Transverse colon (tissue), 4 donors: ENCODE results near the gene TLCD1. TPM values are rescaled to one million over a fixed set of nuclear protein-coding genes. Genes with fewer than 3 reads are reported as not detected.

ENCODE experiments used
- DNase-seq: peaks from one replicate; pipeline ENCODE4 v3.0.0-alpha.2; 2019
- H3K27ac ChIP-seq, 4 donors: fragments of 200-600 bp; sonication (generic); 2 replicates each; pipeline ENCODE4 v1.5.1; 2016 to 2018; ENCODE audit warnings: inconsistent platforms in 4 of 4
- H3K27me3 ChIP-seq: fragments of 200-600 bp; sonication (generic); 2 replicates; pipeline ENCODE4 v1.5.1; 2017; ENCODE audit warnings: inconsistent platforms
- H3K36me3 ChIP-seq, 4 donors: fragments of 200-600 bp; sonication (generic); 2 replicates each; pipeline ENCODE4 v1.5.1; 2017 to 2019; ENCODE audit warnings: inconsistent platforms in 4 of 4
- H3K4me1 ChIP-seq, 4 donors: fragments of 200-600 bp; sonication (generic); 2 replicates each; pipeline ENCODE4 v1.5.1; 2017 to 2020; ENCODE audit warnings: inconsistent platforms in 4 of 4
- H3K4me3 ChIP-seq, 4 donors: fragments of 200-600 bp; sonication (generic); 1 replicate in 1 of 4; 2 replicates in 3 of 4; pipeline versions ENCODE4 v1.5.1 to v1.6.1; 2017 to 2019; ENCODE audit warnings: inconsistent platforms in 4 of 4
- H3K9me3 ChIP-seq, 2 donors: fragments of 200-600 bp; sonication (generic); 2 replicates each; pipeline ENCODE4 v1.5.1; 2017 to 2019; ENCODE audit warnings: inconsistent platforms in 2 of 2
- EP300 ChIP-seq: sonication (generic); formaldehyde crosslinking; IDR thresholded peaks from one replicate; pipeline ENCODE4 v1.6.1; 2017; ENCODE audit warnings: antibody characterized with exemption, low read depth
- POLR2A ChIP-seq: fragments of 450-650 bp; IDR thresholded peaks from one replicate; pipeline ENCODE4 v1.6.1; 2016; ENCODE audit warnings: antibody characterized with exemption, mild to moderate bottlenecking, moderate library complexity
- POLR2AphosphoS5 ChIP-seq, 3 donors: sonication (generic); formaldehyde crosslinking; IDR thresholded peaks; one replicate each; pipeline ENCODE4 v1.6.1; 2016; ENCODE audit warnings: antibody characterized with exemption in 3 of 3
- WGBS, 2 donors: methylation state at CpG; one replicate each; pipeline ENCODE4 v1.1.5; 2018; ENCODE audit warnings: low coverage in 1 of 2; 5-methylcytosine and 5-hydroxymethylcytosine counted together
- in situ Hi-C, 4 donors: fragments of 200-750 bp; cut with MboI; loops; one replicate each; pipeline versions ENCODE4 v1.15.0 to v1.15.1; 2017; ENCODE audit warnings: low sequenced_read_pairs in 3 of 4, low pct_ligation_motif_present in 1 of 4, low pct_unique_long_range_greater_than_20kb in 1 of 4
- intact Hi-C: fragments of 100-400 bp; cut with DNase I; formaldehyde crosslinking; loops from one replicate; pipeline ENCODE4 v1.15.1; 2023; ENCODE audit warnings: low total_unique reads
- total RNA-seq, 4 donors: library from RNA; depleted of rRNA; stranded (reverse); fragments of >200 nt; gene quantifications; one replicate each; pipeline ENCODE4 v1.1.0, GENCODE V29; 2016
- TF ChIP-seq, protein P1 (sequence below), 5 experiments: fragments of 200-600 bp in 3 of 5; fragments of 450-650 bp in 2 of 5; sonication (generic) in 3 of 5; IDR thresholded peaks; 1 replicate in 2 of 5; 2 replicates in 3 of 5; pipeline ENCODE4 v1.5.1; 2016 to 2017; ENCODE audit warnings: antibody characterized with exemption in 5 of 5, inconsistent platforms in 3 of 5, mild to moderate bottlenecking in 2 of 5, moderate library complexity in 1 of 5

Gene TLCD1
- total RNA-seq, 4 donors from 2014 or later, result 5.6 to 11.5 TPM; not detected in 2

DNA sequence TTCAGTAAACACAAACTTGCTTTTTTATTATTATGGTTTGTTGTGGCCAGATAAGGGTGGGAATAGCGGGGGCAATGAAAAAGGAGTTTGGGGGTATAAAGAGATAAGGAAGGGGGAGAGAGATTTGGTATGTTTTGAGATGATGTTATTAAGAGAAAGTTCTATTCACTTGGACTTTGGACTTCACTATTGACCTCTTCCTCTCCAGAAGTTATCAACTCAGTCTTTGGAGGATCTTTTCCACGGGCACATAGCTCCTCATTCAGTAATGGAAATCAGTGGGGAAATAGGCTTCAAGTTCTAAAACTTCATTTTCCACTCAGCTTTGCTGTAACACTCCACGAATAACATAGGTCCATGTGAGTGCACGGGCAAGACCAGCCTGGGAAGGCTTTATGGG lies 37.6 kb downstream of the TLCD1 start:
- in situ Hi-C loops, result no loop called here
- Histone ChIP-seq H3K9me3 (no peaks in the 10 kb centered on the region), H3K36me3 (peaks cover 0 to 88% (median 44%) of the 10 kb centered on the region in 4 donors), H3K4me1 (no peaks in the 10 kb centered on the region), H3K27me3 (no peaks in the 10 kb centered on the region), H3K4me3 (no peak overlapping the region), H3K27ac (no peak overlapping the region)
- no peak for DNase-seq
- intact Hi-C loops, result no loop called here
- WGBS, 2 donors, result 91 to 92% methylated on average over 4 of the region's 4 CpGs
- TF ChIP-seq POLR2AphosphoS5 (IDR thresholded peaks at IDR 0.05) (no peak), POLR2A (no peak)
- TF ChIP-seq, protein P1, sequence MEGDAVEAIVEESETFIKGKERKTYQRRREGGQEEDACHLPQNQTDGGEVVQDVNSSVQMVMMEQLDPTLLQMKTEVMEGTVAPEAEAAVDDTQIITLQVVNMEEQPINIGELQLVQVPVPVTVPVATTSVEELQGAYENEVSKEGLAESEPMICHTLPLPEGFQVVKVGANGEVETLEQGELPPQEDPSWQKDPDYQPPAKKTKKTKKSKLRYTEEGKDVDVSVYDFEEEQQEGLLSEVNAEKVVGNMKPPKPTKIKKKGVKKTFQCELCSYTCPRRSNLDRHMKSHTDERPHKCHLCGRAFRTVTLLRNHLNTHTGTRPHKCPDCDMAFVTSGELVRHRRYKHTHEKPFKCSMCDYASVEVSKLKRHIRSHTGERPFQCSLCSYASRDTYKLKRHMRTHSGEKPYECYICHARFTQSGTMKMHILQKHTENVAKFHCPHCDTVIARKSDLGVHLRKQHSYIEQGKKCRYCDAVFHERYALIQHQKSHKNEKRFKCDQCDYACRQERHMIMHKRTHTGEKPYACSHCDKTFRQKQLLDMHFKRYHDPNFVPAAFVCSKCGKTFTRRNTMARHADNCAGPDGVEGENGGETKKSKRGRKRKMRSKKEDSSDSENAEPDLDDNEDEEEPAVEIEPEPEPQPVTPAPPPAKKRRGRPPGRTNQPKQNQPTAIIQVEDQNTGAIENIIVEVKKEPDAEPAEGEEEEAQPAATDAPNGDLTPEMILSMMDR (IDR thresholded peaks at IDR 0.05), result no peak

DNA sequence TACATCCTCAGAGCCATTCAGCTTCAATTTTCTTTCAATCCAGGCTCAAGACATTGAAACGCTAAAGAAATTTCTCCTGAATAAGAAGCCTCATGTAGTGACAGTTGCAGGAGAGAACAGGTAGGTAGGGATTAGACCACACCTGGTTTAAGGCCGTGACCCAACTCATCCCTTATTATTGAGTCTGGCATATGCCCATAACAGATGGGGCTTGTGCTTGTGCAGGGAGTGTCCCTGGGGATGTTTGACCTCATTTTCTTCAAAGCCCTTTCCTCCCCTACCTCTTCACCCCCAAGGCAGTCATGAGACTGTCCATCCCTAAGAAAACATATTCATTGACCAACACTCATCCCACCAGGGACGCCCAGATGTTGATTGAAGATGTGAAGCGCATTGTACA lies 39.7 kb downstream of the TLCD1 start:
- Histone ChIP-seq H3K27me3 (no peaks in the 10 kb centered on the region), H3K4me3 (no peak overlapping the region), H3K27ac (no peak overlapping the region), H3K4me1 (no peaks in the 10 kb centered on the region), H3K9me3 (no peaks in the 10 kb centered on the region), H3K36me3 (peaks cover 0 to 99% (median 50%) of the 10 kb centered on the region in 4 donors)
- WGBS, 2 donors, result 94 to 97% methylated on average over 4 of the region's 4 CpGs
- in situ Hi-C loops, result no loop called here
- intact Hi-C loops, result no loop called here
- DNase-seq, result no peak
- no peak for TF ChIP-seq EP300
- TF ChIP-seq, protein P1 (IDR thresholded peaks at IDR 0.05), result no peak
- TF ChIP-seq POLR2AphosphoS5 (IDR thresholded peaks at IDR 0.05), result no peak
- TF ChIP-seq POLR2A, result no peak

DNA sequence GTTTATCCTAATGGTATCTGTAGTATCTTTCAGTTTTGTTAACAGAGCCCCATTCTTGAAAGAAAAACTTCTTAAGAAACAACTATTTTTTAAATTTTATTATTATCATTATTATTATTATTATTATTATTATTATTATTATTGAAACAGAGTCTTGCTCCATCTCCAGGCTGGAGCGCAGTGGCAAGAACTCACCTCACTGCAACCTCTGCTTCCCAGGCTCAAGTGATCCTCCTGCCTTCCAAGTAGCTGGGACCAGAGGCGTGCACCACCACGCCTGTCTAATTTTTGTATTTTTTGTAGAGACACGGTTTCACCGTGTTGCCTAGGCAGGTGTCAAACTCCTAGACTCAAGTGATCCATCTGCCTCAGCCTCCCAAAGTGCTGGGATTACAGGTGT lies 40.7 kb downstream of the TLCD1 start:
- H3K9me3 ChIP-seq, result no peaks in the 10 kb centered on the region
- H3K27me3 ChIP-seq, result no peaks in the 10 kb centered on the region
- no peak overlapping the region for H3K4me3 ChIP-seq
- TF ChIP-seq POLR2A (no peak), POLR2AphosphoS5 (IDR thresholded peaks at IDR 0.05) (no peak), EP300 (no peak)
- TF ChIP-seq, protein P1 (IDR thresholded peaks at IDR 0.05), result no peak
- 86 to 100% methylated on average over 1 to 5 of the region's 5 CpGs for WGBS, 2 donors
- in situ Hi-C loops (no loop called here), intact Hi-C loops (no loop called here)
- no peaks in the 10 kb centered on the region for H3K4me1 ChIP-seq
- no peak for DNase-seq
- no peak overlapping the region for H3K27ac ChIP-seq
- peaks cover 0 to 98% (median 49%) of the 10 kb centered on the region in 4 donors for H3K36me3 ChIP-seq

DNA sequence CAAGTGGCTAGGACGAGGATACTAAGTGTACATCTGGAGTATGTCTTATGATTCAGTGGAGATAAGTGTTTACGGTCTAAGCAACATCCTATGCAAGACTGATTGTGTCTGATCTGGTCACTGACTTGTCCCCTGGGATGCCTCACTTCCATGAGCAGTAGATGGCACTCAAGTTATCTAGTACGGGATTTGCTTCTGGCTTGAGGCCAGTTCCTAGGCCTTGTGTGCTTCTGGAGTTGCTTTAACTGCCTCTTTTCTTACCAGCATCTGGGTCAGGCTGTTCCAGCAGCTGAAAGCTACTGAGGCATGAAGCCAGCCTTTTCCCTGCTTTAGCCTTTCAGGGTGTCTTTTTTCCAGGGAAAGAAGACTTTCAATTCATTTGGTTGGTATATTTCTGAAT lies 41.1 kb downstream of the TLCD1 start:
- H3K27me3 ChIP-seq, result no peaks in the 10 kb centered on the region
- 63% methylated on average over 3 of the region's 3 CpGs; no CpG with 5 or more reads in 1 of the 2 donors for WGBS, 2 donors
- peaks cover 0 to 98% (median 49%) of the 10 kb centered on the region in 4 donors for H3K36me3 ChIP-seq

More for the DNA sequence above, 41.1 kb downstream of the TLCD1 start:
- H3K27ac ChIP-seq, result no peak overlapping the region
- DNase-seq, result peak; percentile 35
- intact Hi-C loops (no loop called here), in situ Hi-C loops (no loop called here)
- no peaks in the 10 kb centered on the region for H3K4me1 ChIP-seq
- no peak overlapping the region for H3K4me3 ChIP-seq
- no peak for TF ChIP-seq POLR2A
- TF ChIP-seq EP300, result no peak
- peak in 2 of 3 donors; percentile 61 to 68 for TF ChIP-seq POLR2AphosphoS5 (IDR thresholded peaks at IDR 0.05)
- TF ChIP-seq, protein P1 (IDR thresholded peaks at IDR 0.05), result peak in 2 of 5 experiments; percentile 27 to 32
- H3K9me3 ChIP-seq, result no peaks in the 10 kb centered on the region
